GM18873 (cell line): ENCODE results near the gene C2orf69.
A peak's percentile ranks its signal among the peaks of the same experiment; 100 is the strongest.

ENCODE experiments used
- ATAC-seq: cut with Tn5 transposase; IDR thresholded peaks from one replicate; pipeline ENCODE4 v1.9.1; 2021; ENCODE audit warnings: mild to moderate bottlenecking, moderate library complexity, moderate number of reproducible peaks; ENCODE audit not compliant: unreplicated experiment, low FRiP score

The C2orf69 gene, protein sequence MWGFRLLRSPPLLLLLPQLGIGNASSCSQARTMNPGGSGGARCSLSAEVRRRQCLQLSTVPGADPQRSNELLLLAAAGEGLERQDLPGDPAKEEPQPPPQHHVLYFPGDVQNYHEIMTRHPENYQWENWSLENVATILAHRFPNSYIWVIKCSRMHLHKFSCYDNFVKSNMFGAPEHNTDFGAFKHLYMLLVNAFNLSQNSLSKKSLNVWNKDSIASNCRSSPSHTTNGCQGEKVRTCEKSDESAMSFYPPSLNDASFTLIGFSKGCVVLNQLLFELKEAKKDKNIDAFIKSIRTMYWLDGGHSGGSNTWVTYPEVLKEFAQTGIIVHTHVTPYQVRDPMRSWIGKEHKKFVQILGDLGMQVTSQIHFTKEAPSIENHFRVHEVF

DNA sequence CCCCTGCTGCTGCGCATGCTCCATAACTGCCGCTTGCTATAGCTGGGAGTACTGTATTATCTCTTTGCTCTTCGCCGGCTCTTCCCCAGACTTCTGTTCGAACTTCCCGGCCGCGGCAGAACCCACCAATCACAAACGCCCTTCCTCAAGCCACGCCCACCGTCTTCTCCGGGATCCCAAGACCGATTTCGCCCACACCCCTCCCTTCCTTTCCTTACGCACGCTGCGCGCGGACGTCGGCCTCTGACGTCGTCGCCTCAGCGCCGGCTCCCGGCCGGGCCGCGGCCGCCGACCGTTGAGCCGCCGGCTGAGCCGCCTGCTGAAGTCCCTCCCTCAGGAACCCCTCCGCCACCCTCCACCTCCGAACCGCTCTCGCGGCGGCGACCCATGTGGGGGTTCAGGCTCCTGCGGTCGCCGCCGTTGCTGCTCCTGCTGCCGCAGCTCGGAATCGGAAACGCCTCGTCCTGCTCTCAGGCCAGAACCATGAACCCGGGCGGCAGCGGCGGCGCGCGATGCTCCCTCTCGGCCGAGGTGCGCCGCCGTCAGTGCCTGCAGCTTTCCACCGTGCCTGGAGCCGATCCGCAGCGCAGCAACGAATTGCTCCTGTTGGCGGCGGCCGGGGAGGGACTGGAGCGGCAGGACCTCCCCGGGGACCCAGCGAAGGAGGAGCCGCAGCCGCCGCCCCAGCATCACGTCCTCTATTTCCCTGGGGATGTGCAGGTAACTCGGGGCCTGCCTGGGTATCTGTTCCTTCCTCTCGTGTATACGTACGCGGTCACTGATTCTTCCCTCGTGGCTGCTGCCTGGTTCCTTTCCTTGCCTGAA, at the start of gene C2orf69:
TSS of gene C2orf69 (plus strand) at position 242 of the 825 bp plus-strand sequence. CDS start at position 388, 146 bp downstream.
- peak; percentile 83 for ATAC-seq

DNA sequence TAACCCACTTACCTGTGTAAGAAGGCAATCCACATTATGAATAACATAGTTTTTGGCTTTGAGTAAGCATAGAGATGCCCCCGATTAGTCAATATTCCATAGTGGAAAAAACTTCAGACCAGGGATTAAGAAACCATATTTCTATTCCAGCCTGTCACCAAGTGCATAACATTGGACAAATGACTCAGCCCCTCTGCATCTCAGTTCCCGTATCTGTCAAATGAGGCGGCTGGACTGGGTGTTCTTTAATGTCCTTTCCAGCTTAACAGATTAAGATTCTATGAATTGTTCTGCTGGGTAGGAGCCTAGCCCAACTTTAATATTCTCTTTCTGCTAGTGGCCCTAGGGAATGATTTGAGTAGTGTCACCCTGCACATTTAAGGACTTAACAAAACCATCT, 48.3 kb upstream of the C2orf69 start:
- ATAC-seq, result no peak

DNA sequence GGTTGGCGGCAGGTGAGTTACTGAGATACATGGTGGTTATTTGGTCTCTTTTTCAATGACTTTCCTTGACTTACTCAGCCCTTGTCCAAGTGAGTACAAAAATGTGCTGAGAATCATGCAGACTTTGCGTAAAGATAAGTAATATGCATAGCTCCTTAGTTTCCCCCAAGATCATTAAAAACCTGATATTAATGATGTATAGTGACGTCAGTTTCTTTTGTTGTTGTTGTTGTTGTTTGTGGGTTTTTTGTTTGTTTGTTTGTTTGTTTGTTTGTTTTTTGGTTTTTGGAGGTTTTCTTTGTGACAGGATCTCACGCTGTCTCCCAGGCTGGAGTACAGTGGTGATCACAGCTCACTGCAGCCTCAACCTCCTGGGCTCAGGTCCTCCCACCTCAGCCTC, 45.2 kb upstream of the C2orf69 start:
- ATAC-seq, result no peak

DNA sequence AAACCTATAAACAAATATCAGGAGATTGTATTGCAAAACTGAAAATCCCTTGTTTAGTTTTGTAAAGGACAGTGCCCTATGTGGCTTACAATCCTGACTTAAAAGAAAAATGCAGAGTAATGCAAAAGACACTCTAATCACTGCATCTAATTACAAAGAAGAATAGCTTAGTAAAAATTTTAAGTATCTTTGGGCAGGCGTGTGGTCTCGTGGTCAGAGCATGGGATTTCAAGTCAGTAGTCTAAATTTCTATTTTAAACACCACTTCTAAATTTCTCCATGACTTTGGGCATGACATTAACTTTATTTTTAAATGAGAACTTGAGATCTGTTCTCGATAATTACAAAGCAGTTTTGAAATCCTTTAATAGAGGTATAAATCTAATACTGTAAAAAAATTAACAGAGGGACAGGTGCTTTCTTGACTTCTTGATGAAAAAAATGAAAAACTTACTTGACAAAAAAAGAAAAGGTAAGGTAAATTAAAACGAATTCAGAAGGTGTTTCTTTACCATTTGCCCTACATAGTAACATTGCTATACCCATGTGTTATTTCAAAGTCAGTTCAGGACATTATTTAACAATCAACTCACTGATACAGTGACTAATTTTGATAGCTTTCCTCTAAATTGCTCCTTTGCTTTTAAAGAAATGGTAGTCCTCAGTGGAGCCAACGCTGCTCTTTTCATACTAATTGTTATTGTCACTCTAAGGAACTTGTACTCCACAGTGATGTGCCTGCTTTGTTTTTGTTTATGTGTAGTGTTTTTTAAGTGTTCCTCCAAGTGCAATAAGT, 42.5 kb upstream of the C2orf69 start:
- ATAC-seq, result no peak

DNA sequence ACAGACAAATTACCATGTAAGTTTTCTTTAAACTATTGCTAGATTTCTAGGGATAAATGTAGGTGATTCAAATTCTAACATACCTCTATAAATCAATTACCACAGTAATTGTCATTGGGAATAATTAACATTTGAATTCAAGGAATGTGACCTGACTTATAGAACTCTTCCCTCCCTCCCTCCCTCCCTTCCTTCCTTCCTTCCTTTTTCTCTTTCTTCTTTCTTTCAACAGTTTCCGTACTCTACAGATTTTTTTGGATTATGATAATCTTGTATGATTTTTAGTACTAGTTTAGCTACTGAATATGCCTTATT, 41.9 kb upstream of the C2orf69 start:
- no peak for ATAC-seq

DNA sequence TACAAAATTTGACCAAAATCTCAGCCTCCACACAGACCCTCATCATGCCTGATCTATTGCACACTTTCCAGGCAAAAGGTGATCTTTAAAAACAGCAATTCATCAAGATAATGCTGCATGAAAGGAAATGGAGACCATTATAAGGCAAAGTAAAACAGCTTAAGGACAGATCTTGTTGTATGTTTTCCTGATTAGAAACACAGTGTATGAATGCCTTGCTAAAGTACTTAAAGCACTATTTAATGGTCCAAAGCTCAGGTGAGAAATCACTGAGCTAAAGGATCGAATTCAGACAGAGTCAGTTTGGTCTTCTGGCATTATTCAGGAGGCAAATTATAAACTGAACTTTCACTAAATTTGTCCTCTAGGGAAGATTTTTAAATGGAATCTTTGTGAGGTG, 41.4 kb upstream of the C2orf69 start:
- no peak for ATAC-seq

DNA sequence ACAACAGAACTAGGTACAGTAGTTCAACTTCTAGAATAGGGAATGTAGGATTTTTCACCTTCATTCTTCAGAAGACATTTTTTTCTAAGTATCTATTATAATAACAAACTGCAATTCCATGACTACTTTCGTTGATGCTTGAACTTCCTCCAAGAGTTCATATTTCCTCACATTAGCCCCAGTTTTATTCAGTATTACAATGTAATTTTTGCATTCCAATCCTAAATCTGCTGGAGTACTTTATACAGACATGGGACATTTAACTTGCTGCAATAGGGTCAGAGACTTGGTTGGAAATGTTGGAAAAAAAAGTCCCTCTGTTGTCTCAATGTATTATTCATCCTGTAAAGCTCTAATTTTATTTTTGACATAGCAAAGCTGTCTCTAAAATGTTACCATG, 40.5 kb upstream of the C2orf69 start:
- no peak for ATAC-seq

DNA sequence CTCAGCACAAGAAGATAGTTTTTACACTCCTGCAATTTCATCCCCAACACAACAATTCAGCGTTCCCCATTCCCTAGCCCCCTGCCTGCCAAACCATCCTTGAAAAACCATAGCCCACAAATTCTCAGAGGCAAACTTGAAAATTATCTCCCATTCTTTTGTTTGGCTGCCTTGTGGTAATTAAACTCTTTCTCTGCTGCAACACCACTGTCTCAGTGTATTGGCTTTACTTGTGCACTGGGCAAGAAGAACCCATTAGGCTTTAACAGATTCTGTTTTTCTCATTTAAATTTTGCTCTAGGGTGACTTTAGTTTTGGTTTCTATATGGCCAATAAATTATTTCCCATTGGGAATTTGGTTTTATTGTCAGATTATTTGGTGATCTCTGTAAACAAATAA, 36.9 kb upstream of the C2orf69 start:
- ATAC-seq, result no peak

DNA sequence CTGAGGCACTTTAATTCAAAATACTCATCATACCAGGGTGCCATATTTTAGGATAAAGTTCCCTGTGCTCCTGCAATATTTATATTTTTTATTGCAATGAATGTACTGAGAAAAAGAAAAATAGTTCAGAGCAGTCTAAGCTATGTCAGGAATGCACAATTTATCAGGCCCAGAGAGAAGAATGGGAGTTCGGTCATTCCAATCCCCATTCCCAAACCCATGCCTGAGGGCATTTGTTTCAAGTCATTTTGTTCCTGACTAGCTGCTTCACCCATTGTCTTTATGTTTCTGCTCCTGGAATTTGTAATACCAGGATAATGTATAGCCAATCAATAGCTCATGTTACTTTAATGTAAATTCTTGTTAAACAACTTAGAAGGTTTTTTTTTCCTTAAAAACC, 35.7 kb upstream of the C2orf69 start:
- ATAC-seq, result no peak

DNA sequence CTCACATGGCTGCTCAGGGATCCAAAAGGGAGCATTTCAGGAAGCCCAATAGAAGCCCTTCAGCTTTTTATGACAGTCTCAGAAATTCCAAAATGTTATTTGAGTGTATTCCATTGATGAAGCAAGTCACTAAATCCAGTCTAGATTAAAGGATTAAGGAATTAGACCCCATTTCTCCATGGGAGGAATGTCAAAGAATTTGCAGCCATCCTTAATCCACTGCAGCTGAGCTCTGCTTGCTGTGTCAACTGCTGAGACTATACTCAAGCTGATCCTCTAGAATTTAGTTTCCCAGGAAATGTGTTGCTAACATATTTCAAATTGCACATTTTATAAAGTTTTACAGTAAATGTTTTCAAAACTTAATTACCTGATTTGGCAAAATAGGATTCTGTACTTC, 28.4 kb upstream of the C2orf69 start:
- ATAC-seq, result no peak

DNA sequence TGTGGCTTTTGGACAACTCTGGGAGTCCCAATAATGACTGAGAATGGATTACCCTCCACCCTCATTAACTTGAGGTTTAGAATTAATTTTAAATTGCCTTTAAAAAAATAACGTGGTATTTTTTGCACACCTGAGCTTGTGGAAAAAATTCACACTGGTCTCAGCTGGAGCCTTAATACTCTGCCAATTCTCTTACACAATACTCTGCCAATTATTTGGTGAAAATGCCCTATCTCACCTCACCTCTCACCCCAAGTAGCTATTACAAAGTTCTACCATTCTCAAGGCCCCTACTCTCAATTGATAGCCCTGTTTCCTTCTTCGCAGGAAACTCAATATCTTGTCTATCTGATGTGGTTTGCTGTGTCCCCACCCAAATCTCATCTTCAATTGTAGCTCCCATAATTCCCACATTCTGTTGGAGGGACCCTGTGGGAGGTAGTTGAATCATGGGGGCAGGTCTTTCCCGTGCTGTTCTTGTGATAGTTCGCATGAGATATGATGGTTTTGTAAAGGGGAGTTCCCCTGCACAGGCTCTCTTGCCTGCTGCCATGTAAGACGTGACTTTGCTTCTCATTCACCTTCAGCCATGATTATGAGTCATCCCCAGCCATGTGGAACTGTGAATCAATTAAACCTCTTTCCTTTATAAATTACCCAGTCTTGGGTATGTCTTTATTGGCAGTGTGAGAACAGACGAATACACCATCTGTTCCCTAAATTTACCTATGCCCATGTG, 27.4 kb upstream of the C2orf69 start:
- no peak for ATAC-seq

DNA sequence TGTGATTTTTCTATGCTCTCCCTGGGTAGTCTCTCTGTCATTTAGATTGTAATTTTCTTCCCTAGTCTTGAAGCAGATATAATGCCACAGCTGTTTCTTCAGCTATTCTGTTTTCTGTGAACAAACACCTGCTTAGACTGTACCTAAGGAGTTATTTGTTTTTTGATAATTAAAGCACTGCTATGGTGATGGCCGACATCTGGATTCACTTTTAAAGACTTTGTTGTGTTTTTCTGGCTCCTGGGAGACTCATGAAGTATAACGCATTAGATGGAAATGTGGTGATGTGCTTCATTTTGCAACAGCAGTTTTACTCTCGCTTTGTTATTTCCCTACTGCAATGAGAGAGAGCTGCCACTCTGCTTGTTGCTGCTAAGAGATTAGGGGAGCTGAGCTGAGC, 15.7 kb upstream of the C2orf69 start:
- ATAC-seq, result no peak

DNA sequence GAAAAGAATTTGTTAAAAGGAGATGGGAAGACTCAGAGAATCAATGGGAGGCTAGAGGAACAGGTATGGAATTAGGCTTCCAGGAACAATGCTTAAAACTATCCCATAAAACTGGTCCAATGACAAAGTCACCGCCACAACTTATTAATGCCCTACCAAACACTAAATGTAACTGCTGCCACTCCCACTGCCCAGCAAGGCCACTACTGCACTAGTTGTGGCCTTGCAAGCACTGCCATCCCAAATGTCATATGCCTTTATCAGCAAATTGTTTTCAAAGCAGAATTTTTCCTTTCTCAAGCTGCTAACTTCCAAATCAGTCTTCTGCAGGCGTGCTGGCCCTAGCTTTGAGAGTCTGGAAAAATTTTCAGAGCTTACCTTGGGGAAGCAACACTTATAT, 14.5 kb upstream of the C2orf69 start:
- ATAC-seq, result no peak

DNA sequence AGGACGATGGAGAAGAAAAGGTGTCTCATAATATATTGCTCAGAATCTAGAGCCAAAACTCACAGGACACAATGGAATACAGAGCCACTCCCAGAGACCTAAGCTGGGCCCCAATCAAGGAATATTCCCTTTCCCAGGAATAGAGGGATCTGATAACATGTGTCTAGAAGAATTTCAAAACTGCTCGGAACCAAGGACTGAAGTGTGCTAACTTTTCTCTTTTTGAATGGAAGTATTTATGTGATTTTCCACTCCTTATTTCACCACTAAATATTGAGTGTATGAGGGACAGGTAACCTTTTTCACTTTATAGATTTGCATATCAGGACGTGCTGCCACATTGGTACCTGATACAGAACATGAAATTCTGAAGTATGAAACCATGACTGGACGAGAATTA, 9.2 kb upstream of the C2orf69 start:
- no peak for ATAC-seq

DNA sequence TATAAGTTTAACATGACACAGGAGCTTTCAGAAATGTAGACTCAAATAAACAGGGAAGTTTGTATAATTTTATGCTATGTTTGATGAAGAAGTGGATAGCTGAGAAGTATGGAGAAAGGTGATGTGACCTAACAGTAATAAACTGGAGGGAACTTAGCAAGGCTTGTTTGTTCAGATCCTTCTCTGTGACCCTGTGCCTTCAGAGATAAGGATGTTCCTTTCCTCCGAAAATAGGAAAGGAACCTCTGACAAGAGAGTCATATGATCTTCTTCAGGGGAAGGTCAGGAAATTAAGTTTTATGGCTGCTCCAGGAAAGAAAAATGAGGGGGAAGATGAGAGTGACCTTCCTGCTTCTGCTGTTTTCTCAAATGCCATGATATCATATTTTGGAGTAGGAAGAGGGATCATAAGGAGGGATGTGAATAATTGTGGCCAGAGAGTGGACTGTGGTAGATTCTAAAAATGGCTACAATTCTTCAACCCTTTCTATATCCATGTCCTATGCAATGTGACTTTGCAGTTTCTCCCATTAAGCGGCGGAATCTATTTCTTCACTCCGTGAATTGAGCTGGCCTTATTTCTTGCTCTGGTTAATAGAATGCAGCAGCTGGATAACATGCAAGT, 8.5 kb upstream of the C2orf69 start:
- ATAC-seq, result no peak

DNA sequence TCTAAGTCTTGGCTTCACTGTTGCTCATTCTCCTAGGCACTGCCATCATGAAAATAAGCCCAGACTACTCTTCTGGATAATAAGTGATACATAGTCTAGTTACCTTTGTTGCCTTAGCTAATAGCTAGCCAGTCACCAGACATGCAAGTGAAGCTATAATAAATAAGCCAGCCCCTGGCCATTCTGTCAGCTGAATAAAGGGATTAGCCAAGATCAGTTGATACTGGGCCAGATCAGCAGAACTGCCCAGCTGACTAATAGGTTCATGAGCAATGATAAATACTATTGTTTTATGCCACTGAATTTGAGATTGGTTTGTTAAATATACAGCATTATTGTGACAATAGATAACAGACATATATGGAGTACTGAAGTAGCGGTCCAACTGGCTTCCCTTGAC, 8.0 kb upstream of the C2orf69 start:
- ATAC-seq, result no peak

DNA sequence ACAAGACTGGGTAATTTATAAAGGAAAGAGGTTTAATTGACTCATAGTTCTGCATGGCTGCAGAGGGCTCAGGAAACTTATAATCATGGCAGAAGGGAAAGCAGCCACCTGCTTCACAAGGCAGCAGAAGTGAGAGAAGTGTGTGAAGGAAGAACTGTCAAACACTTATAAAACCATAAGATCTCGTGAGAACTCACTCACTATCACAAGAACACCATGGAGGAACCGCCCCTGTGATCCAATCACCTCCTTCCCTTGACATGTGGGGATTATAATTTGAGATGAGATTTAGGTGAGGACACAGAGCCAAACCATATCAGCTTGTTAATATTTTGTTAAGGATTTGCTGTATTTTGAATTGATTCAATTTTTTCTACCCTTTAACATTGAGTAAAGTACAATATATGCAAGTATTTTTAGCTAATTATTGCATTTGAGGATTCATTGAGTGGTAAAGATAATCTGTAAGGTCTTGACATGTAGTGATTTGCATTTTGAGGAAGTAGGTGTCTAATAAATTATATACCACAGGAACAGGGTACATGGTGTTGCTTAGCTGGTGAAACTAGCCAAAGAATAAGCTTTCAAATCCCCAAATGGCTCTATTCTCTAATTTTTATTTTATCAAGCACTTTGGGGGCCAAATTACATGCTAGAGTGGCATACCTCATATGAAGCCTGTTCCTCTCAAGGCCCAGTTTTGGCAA, 3.9 kb upstream of the C2orf69 start:
- no peak for ATAC-seq

DNA sequence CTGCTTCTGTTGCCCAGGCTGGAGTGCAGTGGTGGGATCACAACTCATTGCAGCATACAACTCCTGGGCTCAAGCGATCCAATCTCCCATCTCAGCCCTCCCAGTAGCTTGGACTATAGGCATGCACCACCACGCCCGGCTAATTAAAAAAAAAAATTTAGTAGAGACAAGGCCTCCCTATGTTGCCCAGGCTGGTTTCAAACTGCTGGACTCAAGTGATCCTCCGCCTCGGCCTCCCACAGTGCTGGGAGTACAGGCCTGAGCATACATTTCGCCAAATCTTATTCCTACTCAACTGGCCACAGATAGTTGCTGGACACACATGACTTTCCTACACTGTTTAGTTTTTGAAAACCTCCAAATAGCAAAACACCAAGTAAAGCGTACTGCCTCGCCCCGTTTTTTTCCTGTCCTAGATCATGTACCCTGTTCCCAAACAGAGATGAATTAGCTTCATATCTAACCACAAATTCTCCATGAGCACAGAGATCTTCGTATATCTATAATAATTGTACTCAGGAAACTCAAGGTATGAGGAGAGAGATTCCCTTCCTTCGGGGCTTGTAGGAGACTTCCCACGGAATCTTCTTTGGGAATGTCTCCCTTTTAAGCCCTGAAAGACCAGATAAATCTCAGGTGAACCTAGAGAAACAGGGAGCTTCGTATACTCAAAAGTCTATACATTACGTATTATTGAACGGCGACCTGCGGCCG, 598 bp upstream of the C2orf69 start:
- ATAC-seq, result no peak

DNA sequence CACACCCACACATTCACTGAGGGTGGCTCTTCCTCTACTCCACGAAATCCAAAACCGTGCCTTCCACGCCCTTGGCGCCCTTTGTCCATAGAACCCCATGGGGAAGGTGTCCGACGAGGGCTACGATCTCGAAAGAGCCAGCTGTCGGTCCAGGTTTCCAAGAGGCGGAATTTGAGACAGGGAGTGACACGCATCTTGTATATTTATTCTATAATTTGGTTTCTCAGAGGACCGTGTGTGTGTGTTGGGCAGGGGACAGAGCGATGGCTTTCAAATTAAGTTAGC, 726 bp downstream of the C2orf69 start:
- no peak for ATAC-seq
